HG03565 (cell line): ENCODE measurements around the gene RPL22.

Experiments used
- ATAC-seq: cut with Tn5 transposase; IDR thresholded peaks from one replicate; pipeline ENCODE4 v1.9.1; 2021; ENCODE audit warnings: mild to moderate bottlenecking, moderate library complexity; ENCODE audit not compliant: unreplicated experiment

The RPL22 gene

GRCh38 chr1:6205849-6206519, 6.6 kb upstream of the RPL22 start, which contains the start of gene RNF207:
Gene RNF207, plus strand, starts transcription at chr1:6206119. Its CDS starts 417 bp downstream, at chr1:6206536.
- ATAC-seq: peak; percentile 36

GRCh38 chr1:6202256-6202655, 2.9 kb upstream of the RPL22 start:
- ATAC-seq: no peak

GRCh38 chr1:6200188-6200809, 904 bp upstream of the RPL22 start:
- no peak for ATAC-seq

- ATAC-seq: peak; percentile 3
These were observed 623 bp downstream of the RPL22 start for GRCh38 chr1:6198646-6199297.

- ATAC-seq: no peak
These were observed 1.5 kb downstream of the RPL22 start for GRCh38 chr1:6197746-6198427.

- no peak for ATAC-seq
These were observed 7.4 kb downstream of the RPL22 start for GRCh38 chr1:6191968-6192367.

GRCh38 chr1:6188466-6188865, 10.9 kb downstream of the RPL22 start:
- no peak for ATAC-seq

- no peak for ATAC-seq
These were observed 13.6 kb downstream of the RPL22 start for GRCh38 chr1:6185635-6186382.

GRCh38 chr1:6185151-6185550, 14.2 kb downstream of the RPL22 start:
- no peak for ATAC-seq

GRCh38 chr1:6184083-6184783, 15.2 kb downstream of the RPL22 start:
- no peak for ATAC-seq

GRCh38 chr1:6183520-6183989, 15.8 kb downstream of the RPL22 start:
- ATAC-seq: no peak

- ATAC-seq: no peak
These were observed 18.0 kb downstream of the RPL22 start for GRCh38 chr1:6181347-6181770.

GRCh38 chr1:6180707-6181311, 18.6 kb downstream of the RPL22 start:
- ATAC-seq: no peak

GRCh38 chr1:6180268-6180706, 19.1 kb downstream of the RPL22 start, which contains the start of gene CHD5:
Gene CHD5, minus strand, starts transcription at chr1:6180321. Its CDS starts 298 bp downstream, at chr1:6180023.
- no peak for ATAC-seq

- ATAC-seq: no peak
These were observed 19.7 kb downstream of the RPL22 start for GRCh38 chr1:6179564-6180175.

- ATAC-seq: no peak
These were observed 20.4 kb downstream of the RPL22 start for GRCh38 chr1:6178751-6179563.

- no peak for ATAC-seq
These were observed 21.6 kb downstream of the RPL22 start for GRCh38 chr1:6177681-6178380.

- no peak for ATAC-seq
These were observed 22.6 kb downstream of the RPL22 start for GRCh38 chr1:6176779-6177178.
